Epithelial cell of proximal tubule (primary cell): ENCODE results near the gene RELA. TPM values are rescaled to one million over a fixed set of nuclear protein-coding genes. Genes with fewer than 3 reads are reported as not detected.

ENCODE experiments used
- DNase-seq: peaks from one replicate; pipeline ENCODE4 v3.0.0-alpha.2; 2011; ENCODE audit warnings: low read depth
- H3K4me3 ChIP-seq: 2 replicates; pipeline ENCODE4 v1.5.1; 2011; ENCODE audit warnings: low read depth, mild to moderate bottlenecking, low read length
- total RNA-seq: library from RNA; depleted of rRNA; stranded (reverse); fragments of >200 nt; gene quantifications from 2 replicates; pipeline ENCODE4 v1.2.3, GENCODE V29; 2015
- TF ChIP-seq, protein P1 (sequence below): conservative IDR thresholded peaks from 2 replicates; pipeline ENCODE4 v1.5.1; 2012; ENCODE audit warnings: low read depth, mild to moderate bottlenecking, low read length

RELA gene
- total RNA-seq, 1 donor from 2014 or later = 73.0 TPM

DNA sequence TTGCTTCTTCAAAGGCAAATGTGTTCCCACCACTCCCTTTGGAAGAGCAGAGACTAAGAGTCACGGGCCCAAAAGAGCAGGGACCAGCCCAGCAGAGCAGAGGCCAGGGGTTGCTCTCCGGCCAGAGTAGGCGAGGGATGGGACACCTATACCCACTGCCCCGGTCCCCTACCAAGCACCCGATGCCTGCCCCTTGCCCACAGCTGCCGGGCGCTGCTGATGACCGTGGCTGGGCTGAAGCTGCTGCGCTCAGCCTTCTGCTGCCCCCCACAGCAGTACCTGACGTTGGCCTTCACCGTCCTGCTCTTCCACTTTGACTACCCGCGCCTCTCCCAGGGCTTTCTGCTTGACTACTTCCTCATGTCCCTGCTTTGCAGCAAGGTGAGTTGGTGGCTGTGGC is 35.5 kb downstream of the RELA start:
- H3K4me3 ChIP-seq = no peak overlapping the region
- TF ChIP-seq, protein P1, sequence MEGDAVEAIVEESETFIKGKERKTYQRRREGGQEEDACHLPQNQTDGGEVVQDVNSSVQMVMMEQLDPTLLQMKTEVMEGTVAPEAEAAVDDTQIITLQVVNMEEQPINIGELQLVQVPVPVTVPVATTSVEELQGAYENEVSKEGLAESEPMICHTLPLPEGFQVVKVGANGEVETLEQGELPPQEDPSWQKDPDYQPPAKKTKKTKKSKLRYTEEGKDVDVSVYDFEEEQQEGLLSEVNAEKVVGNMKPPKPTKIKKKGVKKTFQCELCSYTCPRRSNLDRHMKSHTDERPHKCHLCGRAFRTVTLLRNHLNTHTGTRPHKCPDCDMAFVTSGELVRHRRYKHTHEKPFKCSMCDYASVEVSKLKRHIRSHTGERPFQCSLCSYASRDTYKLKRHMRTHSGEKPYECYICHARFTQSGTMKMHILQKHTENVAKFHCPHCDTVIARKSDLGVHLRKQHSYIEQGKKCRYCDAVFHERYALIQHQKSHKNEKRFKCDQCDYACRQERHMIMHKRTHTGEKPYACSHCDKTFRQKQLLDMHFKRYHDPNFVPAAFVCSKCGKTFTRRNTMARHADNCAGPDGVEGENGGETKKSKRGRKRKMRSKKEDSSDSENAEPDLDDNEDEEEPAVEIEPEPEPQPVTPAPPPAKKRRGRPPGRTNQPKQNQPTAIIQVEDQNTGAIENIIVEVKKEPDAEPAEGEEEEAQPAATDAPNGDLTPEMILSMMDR = no peak
- no peak for DNase-seq

DNA sequence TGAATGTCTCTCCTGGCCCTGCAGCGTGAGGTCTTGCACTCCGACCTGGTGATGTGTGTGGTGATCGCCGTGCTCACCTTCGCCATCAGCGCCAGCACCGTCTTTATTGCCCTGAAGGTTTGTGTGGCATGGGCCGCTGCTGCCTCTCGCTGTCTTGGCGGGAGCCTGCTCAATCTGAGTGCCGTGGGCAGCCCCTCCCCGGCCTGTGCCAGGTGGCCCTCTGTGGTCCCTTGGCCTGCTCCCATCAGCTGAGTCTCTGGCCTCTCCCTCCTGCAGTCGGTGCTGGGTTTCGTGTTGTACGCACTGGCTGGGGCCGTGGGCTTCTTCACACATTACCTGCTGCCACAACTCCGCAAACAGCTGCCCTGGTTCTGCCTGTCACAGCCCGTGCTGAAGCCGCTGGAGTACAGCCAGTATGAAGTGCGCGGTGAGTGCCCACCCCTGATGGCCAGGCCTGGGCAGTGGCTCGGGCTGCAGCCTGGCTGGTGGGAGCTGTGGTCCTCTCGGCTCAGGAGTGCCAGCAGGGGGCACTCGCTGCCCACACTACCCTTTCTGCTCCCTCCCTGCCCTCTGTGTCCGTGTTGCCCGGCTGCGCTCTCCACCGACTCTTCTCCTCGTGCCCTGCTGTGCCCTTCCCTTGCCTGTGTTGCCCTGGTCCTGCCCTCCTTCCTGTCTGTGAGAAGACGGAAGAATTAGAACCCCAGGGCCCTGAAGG is 36.9 kb downstream of the RELA start:
- DNase-seq = no peak
- TF ChIP-seq, protein P1 = peak; percentile 50
- no peak overlapping the region for H3K4me3 ChIP-seq

DNA sequence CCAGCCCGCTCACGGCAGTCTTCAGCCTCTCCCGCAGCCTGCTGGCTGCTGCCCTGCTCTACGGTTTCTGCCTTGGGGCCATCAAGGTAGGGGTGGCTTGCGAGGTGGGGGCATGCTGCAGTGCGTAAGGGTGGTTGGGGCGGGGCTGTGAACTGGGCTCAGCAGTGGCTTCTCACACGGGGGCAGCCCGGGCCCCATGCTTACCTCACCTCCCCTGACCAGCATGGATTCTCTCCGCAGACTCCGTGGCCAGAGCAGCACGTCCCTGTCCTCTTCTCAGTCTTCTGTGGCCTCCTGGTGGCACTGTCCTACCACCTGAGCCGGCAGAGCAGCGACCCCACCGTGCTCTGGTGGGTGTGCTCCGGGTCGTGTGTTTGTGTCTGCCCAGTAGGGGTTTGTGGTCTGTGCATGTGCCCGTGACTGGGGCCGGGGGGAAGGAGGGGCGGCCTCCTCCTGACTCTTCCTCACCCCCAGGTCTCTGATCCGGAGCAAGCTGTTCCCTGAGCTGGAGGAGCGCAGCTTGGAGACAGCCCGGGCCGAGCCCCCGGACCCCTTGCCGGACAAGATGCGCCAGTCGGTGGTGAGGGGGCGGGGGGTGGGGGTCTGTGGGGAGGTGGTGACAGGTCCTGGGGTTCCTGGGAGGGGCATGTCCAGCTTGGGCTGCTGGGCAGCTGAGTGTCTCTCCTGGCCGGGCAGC is 37.6 kb downstream of the RELA start:
- TF ChIP-seq, protein P1 = no peak
- no peak overlapping the region for H3K4me3 ChIP-seq
- DNase-seq = no peak

DNA sequence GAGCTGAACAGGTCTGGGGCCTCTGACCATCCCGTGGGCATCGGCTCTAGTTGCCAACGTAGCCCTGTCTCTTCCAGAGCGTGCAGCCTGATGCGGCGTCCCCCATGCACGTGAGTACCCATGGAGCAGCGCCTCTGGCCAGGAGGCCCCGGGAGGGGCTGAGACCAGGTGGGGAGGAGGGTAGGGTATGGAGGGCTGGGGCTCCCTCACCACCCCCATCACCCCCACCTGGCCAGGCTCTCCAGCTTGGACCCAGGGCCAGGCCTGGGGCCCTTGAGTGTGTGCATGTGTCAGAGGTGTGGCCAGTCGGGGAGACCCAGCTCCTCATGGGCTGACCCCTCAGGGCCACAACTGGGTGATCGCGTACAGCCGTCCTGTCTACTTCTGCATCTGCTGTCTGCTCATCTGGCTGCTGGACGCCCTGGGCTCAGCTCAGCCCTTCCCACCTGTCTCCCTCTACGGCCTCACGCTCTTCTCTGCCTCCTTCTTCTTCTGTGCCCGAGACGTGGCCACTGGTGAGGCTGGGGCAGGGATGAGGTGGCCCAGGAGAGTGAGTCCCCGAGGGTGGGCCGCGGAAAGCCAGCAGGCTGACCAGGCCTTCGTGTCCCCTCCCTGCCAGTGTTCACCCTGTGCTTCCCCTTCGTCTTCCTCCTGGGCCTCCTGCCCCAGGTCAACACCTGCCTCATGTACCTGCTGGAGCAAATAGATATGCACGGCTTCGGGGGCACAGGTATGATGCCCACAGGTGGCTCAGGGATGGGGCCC is 38.7 kb downstream of the RELA start:
- DNase-seq = no peak
- H3K4me3 ChIP-seq = no peak overlapping the region
- TF ChIP-seq, protein P1 = no peak

DNA sequence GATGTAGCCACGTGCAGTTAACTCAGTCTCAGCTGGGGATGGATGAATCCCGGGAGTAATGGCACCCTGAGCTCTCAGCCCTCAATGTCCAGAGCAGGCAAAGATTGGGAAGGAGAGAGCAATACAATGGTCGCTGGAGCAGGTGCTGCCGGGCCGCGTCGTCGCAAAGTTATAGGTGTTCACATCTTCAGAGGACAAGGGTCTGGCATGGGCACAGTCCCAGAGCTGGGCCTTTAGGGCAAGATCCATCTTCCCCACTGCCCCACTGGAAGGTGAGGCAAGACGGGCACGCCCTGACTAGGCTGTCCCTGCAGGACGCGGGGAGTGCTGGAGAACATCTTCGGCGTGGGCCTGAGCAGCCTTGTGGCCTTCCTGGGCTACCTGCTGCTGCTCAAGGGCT is 39.5 kb downstream of the RELA start:
- DNase-seq = no peak
- TF ChIP-seq, protein P1 = no peak

DNA sequence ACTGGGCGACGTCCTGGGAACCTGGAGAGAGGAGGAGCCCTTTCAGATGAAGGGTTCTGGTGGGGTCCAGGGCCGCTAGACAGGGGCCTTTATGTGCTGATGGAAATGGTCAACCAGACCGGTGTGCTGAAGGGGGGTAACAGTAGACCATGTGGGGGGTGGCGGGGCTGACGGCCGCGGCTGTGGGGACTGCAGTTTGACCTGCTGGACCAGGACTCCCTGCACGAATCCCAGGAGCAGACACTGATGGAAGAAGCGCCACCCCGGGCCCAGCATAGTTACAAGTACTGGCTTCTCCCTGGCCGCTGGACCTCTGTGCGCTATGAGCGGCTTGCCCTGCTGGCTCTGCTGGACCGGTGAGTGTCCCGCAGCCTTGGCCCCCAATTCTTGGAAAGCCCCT is 40.7 kb downstream of the RELA start:
- H3K4me3 ChIP-seq = no peak overlapping the region

More for the DNA sequence above, 39.5 kb downstream of the RELA start:
- H3K4me3 ChIP-seq = no peak overlapping the region

More for the DNA sequence above, 40.7 kb downstream of the RELA start:
- DNase-seq = no peak
- TF ChIP-seq, protein P1 = no peak
